Spleen (tissue), 7 donors: ENCODE data around the gene LTBP1.

Experiments used
- POLR2A ChIP-seq, 3 donors: fragments of 450-650 bp; IDR thresholded peaks; one replicate each; pipeline ENCODE4 v1.5.1; 2017; ENCODE audit warnings: antibody characterized with exemption in 3 of 3, mild to moderate bottlenecking in 1 of 3
- TF ChIP-seq, protein P1 (sequence below), 11 experiments: fragments of 200-600 bp in 7 of 11; fragments of 450-650 bp in 4 of 11; sonication (generic) in 4 of 11; IDR thresholded peaks in 8 of 11; conservative IDR thresholded peaks in 3 of 11; 1 replicate in 7 of 11; 2 replicates in 4 of 11; pipeline versions ENCODE4 v1.4.0 to v1.8.0; 2016 to 2021; ENCODE audit warnings: antibody characterized with exemption in 11 of 11, inconsistent platforms in 4 of 11, mild to moderate bottlenecking in 1 of 11
- donor health status: DM: no; HTN: no; CAD: no; lungs with moderate emphysema.
- donor health status: DM: no; HTN: no; CAD: no.
- donor health status: DM: no; HTN: no; CAD: no.

DNA sequence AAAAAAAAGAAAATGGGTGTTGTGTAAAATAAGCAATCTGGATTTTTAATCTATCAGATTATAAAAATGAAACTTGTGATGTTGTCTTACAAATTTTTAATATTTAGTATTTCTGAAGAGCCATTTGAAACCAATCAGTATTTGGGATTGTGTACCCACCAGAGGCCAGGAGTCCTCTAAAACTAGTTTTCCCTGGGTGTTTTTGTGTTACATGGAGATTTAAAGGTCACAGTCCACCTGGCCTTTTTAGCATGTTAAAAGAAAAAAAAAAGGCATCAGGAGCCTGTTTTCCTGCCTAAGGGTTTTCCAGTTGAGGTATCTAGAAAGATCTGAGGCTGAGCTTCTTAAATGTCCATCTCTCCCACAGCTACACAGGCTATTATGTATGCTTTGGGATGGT is 221.7 kb downstream of the LTBP1 start:
- TF ChIP-seq, protein P1, sequence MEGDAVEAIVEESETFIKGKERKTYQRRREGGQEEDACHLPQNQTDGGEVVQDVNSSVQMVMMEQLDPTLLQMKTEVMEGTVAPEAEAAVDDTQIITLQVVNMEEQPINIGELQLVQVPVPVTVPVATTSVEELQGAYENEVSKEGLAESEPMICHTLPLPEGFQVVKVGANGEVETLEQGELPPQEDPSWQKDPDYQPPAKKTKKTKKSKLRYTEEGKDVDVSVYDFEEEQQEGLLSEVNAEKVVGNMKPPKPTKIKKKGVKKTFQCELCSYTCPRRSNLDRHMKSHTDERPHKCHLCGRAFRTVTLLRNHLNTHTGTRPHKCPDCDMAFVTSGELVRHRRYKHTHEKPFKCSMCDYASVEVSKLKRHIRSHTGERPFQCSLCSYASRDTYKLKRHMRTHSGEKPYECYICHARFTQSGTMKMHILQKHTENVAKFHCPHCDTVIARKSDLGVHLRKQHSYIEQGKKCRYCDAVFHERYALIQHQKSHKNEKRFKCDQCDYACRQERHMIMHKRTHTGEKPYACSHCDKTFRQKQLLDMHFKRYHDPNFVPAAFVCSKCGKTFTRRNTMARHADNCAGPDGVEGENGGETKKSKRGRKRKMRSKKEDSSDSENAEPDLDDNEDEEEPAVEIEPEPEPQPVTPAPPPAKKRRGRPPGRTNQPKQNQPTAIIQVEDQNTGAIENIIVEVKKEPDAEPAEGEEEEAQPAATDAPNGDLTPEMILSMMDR (IDR thresholded peaks at IDR 0.05 in 8 of 11, conservative IDR thresholded peaks at IDR 0.05 in 3 of 11) = no peak
- TF ChIP-seq POLR2A (IDR thresholded peaks at IDR 0.05) = no peak
